ENCODE measurements around the gene ACSL5.

Gene ACSL5

DNA sequence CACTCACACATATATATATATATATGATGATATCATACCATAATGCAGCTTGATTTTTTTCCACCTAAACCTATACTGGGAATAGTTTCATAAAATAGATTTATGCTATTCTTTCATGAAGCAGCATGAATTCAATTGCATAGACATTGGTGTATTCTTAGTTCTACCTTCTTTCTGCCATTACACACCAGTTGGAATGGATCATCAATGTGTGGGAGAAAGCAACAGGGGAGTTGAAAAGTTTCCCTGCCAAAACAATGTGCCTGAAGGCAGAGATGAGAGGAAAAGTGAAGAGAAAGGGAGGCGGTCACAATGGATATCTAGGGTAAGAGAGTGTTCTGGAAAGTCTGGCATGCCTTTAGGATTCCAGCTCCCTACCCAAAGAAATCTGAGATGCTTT, 25.2 kb upstream of the ACSL5 start:
- no peak for DNase-seq (ENCODE audit: extremely low read depth, low read depth)
- TF ChIP-seq, protein P1, sequence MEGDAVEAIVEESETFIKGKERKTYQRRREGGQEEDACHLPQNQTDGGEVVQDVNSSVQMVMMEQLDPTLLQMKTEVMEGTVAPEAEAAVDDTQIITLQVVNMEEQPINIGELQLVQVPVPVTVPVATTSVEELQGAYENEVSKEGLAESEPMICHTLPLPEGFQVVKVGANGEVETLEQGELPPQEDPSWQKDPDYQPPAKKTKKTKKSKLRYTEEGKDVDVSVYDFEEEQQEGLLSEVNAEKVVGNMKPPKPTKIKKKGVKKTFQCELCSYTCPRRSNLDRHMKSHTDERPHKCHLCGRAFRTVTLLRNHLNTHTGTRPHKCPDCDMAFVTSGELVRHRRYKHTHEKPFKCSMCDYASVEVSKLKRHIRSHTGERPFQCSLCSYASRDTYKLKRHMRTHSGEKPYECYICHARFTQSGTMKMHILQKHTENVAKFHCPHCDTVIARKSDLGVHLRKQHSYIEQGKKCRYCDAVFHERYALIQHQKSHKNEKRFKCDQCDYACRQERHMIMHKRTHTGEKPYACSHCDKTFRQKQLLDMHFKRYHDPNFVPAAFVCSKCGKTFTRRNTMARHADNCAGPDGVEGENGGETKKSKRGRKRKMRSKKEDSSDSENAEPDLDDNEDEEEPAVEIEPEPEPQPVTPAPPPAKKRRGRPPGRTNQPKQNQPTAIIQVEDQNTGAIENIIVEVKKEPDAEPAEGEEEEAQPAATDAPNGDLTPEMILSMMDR (IDR thresholded peaks at IDR 0.05; ENCODE audit: low read depth, low read length, missing control alignments): no peak
- H3K4me3 ChIP-seq (replicated peaks; ENCODE audit: low read depth, low read length): no peak overlapping the region

DNA sequence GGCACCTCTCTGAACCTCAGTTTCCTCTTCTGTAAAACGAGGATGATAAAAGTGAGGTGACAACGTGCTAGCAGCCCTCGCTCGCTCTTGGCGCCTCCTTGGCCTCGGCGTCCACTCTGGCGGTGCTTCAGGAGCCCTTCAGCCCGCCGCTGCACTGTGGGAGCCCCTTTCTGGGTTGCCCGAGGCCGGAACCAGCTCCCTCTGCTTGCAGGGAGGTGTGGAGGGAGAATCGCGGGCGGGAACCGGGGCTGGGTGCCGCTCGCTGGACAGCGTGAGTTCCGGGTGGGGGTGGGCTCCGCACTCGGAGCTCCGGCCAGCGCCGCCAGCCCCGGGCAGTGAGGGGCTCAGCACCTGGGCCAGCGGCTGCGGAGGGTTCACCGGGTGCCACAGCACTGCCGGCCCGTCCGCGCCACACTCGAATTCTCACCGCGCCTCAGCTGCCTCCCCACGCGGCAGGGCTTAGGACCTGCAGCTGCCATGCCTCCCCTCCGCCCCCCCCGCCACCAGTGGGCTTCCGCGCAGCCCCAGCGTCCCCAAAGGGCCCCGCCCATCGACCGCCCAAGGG, 24.3 kb upstream of the ACSL5 start:
- H3K4me3 ChIP-seq (replicated peaks; ENCODE audit: low read depth, low read length): no peak overlapping the region
- TF ChIP-seq, protein P1 (IDR thresholded peaks at IDR 0.05; ENCODE audit: low read depth, low read length, missing control alignments): no peak
- DNase-seq (ENCODE audit: extremely low read depth, low read depth): no peak

DNA sequence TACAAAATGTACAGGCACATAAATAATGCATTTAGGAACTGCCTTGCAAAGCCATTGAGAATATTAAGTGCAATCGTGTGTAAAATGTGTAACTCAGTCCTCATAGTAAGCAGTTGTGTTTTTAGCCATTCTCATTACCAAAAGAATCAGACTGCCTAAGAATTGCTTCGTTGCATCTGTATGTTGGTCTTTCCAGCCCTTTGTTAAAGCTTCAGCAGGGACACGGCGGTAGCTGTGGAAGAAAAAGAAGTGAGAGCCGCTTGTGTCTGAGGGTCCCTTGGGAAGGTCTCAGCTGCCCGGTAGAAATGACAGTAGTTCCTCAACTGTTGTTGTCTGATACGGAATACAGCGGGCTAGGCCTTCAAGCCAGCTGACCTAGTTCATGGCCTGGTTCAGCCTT, 22.8 kb upstream of the ACSL5 start:
- DNase-seq (ENCODE audit: extremely low read depth, low read depth): no peak
- H3K4me3 ChIP-seq (replicated peaks; ENCODE audit: low read depth, low read length): no peak overlapping the region
- TF ChIP-seq, protein P1 (IDR thresholded peaks at IDR 0.05; ENCODE audit: low read depth, low read length, missing control alignments): no peak

DNA sequence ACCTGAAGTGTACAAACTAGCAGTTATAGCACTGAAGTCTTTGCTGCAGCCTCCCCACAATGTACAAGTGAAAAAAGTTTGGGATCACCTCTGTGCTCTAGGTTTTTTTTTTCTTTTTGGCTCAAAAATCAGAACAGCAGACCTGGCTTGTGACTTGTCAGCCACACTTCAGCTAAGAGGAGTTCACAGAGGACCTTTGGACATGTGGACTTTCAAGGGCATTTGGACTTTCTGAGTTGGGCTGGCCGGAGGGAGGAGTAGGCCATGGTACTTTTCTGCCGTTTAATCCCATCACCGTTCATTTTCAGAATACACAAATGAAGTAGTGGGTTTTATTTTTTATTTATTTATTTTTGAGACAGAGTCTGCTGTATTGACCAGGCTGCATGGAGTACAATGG, 21.9 kb upstream of the ACSL5 start:
- H3K4me3 ChIP-seq (replicated peaks; ENCODE audit: low read depth, low read length): no peak overlapping the region
- DNase-seq (ENCODE audit: extremely low read depth, low read depth): no peak
- TF ChIP-seq, protein P1 (IDR thresholded peaks at IDR 0.05; ENCODE audit: low read depth, low read length, missing control alignments): no peak

DNA sequence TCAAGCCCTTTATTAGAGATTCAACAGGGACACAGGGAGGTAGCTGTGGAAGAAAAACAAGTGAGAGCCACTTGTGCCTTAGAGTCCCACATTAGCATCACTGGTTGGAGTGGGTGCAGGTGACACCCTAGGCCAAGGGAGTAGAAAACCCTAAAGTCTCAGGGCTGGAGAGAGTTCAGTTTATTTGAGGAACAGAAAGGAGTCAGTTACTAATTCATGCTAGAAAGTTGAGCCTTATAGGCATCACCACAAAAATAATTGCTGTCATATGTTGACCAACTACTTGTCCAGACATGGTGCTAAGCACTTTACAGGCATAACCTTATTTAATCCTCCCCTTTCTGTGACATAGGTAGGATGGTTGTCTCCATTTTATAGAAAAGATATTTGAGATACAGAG, 20.9 kb upstream of the ACSL5 start:
- no peak overlapping the region for H3K4me3 ChIP-seq (replicated peaks; ENCODE audit: low read depth, low read length)
- no peak for DNase-seq (ENCODE audit: extremely low read depth, low read depth)
- TF ChIP-seq, protein P1 (IDR thresholded peaks at IDR 0.05; ENCODE audit: low read depth, low read length, missing control alignments): no peak

DNA sequence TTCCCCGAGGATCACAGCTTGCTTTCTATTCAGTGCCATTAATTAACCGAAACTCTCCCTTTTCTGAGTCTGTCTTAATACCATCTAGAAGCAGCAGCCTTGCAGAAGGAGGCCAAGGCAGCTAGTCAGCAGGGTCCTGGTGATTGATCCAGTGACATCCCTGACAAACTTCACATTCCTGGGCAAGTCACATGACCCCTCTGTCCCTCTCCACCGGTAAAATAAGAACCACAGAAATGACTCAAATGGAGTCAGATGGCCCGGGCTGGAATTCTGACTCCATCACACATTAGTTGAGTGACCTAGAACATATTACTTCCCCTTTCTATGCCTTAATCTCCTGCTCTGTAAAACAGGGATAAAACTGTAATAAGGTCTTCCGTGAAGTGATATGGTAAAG, 17.2 kb upstream of the ACSL5 start:
- H3K4me3 ChIP-seq (replicated peaks; ENCODE audit: low read depth, low read length): no peak overlapping the region
- no peak for DNase-seq (ENCODE audit: extremely low read depth, low read depth)
- TF ChIP-seq, protein P1 (IDR thresholded peaks at IDR 0.05; ENCODE audit: low read depth, low read length, missing control alignments): no peak
